A673 (cell line): ENCODE data around the gene UBFD1. TPM values are rescaled to one million over a fixed set of nuclear protein-coding genes. Genes with fewer than 3 reads are reported as not detected.

ENCODE experiments used
- BruUV-seq: library from RNA; stranded (reverse); fragments of 400-500 nt; replicated peaks from 2 replicates; lab custom pipeline; 2021; lab: Mats Ljungman, UMichigan
- CTCF ChIA-PET: fragments of 300-600 bp; sonication (Branson Sonifier 250); formaldehyde crosslinking; loops from one replicate; lab custom pipeline; 2022; ENCODE audit warnings: antibody characterized with exemption; lab: Charles Lee
- POLR2A ChIA-PET: fragments of 300-600 bp; sonication (Branson Sonifier 250); formaldehyde crosslinking; loops from one replicate; lab custom pipeline; 2022; ENCODE audit warnings: antibody characterized with exemption; ENCODE audit not compliant: low non-redundant PET; lab: Charles Lee
- DNase-seq: peaks from one replicate; pipeline ENCODE4 v3.0.0-alpha.2; 2015; ENCODE audit warnings: low spot score
- H3K27ac ChIP-seq: fragments of 200-600 bp; sonication (generic); 2 replicates; pipeline ENCODE4 v1.5.1; 2016; ENCODE audit warnings: mixed run types, low read depth, mild to moderate bottlenecking, mixed read lengths, antibody characterized with exemption, low read length; ENCODE audit not compliant: poor library complexity, severe bottlenecking
- H3K27me3 ChIP-seq: fragments of 200-600 bp; sonication (generic); replicated peaks from 2 replicates; pipeline ENCODE4 v1.6.1; 2017; ENCODE audit warnings: mixed run types, low read depth, mild to moderate bottlenecking, mixed read lengths, antibody characterized with exemption, low read length; ENCODE audit not compliant: insufficient read depth, poor library complexity
- H3K36me3 ChIP-seq: fragments of 200-600 bp; sonication (generic); 2 replicates; pipeline ENCODE4 v1.6.1; 2016; ENCODE audit warnings: mixed run types, mild to moderate bottlenecking, mixed read lengths, antibody characterized with exemption, low read length; ENCODE audit not compliant: insufficient read depth, poor library complexity, severe bottlenecking
- H3K4me1 ChIP-seq: fragments of 200-600 bp; sonication (generic); 2 replicates; pipeline ENCODE4 v1.6.1; 2017; ENCODE audit warnings: mixed run types, mild to moderate bottlenecking, mixed read lengths, antibody characterized with exemption, low read length; ENCODE audit not compliant: insufficient read depth, poor library complexity, severe bottlenecking
- H3K4me3 ChIP-seq: fragments of 200-600 bp; sonication (generic); 2 replicates; pipeline ENCODE4 v1.5.1; 2016; ENCODE audit warnings: low read depth, mixed run types, mild to moderate bottlenecking, mixed read lengths, low read length; ENCODE audit not compliant: poor library complexity, severe bottlenecking
- H3K9me3 ChIP-seq: fragments of 200-600 bp; sonication (generic); 2 replicates; pipeline ENCODE4 v1.6.1; 2016; ENCODE audit warnings: mixed run types, low read depth, mild to moderate bottlenecking, mixed read lengths, antibody characterized with exemption, low read length; ENCODE audit not compliant: poor library complexity, severe bottlenecking
- EZH2 ChIP-seq: fragments of 200-600 bp; sonication (generic); IDR thresholded peaks from 2 replicates; pipeline ENCODE4 v1.6.1; 2017; ENCODE audit warnings: borderline replicate concordance, low read depth, mild to moderate bottlenecking, mixed read lengths, antibody characterized with exemption, low read length; ENCODE audit not compliant: poor library complexity, severe bottlenecking
- intact Hi-C: fragments of 100-400 bp; cut with micrococcal nuclease; formaldehyde crosslinking; loops from one replicate; pipeline ENCODE4 v1.10.0; 2022; ENCODE audit not compliant: unreplicated experiment
- total RNA-seq: library from RNA; stranded (reverse); gene quantifications from 2 replicates; pipeline ENCODE4 v1.2.3, GENCODE V29; 2021
- TF ChIP-seq, protein P1 (sequence below): fragments of 300-800, 200-600 bp; sonication (generic); conservative IDR thresholded peaks from 2 replicates; pipeline ENCODE4 v1.5.1; 2017; ENCODE audit warnings: low read depth, mild to moderate bottlenecking, antibody characterized with exemption, low read length, moderate library complexity, mixed read lengths

UBFD1 gene
- total RNA-seq, 1 experiment from 2014 or later = 121 TPM

- Histone ChIP-seq H3K9me3 (no peaks in the 10 kb centered on the region), H3K27ac (no peak overlapping the region), H3K4me3 (no peak overlapping the region), H3K27me3 (no peaks in the 10 kb centered on the region), H3K36me3 (peaks cover 18% of the 10 kb centered on the region), H3K4me1 (peaks cover 8% of the 10 kb centered on the region)
- ChIA-PET POLR2A (interaction anchor here (0.5 to 0.8 kb wide), 3 partner anchors 40 to 124 kb away, joined by 3 to 6 read pairs (median 6); partner anchors contain the start of genes EARS2 and UBFD1), CTCF (interaction anchor here (0.6 kb wide), 2 partner anchors 87 to 400 kb away, joined by 3 to 5 read pairs; no protein-coding TSS in a partner anchor)
- intact Hi-C loops = no loop called here
- BruUV-seq = no TSS peak
- peak; percentile 70 for DNase-seq
- TF ChIP-seq EZH2 = no peak
- TF ChIP-seq, protein P1, sequence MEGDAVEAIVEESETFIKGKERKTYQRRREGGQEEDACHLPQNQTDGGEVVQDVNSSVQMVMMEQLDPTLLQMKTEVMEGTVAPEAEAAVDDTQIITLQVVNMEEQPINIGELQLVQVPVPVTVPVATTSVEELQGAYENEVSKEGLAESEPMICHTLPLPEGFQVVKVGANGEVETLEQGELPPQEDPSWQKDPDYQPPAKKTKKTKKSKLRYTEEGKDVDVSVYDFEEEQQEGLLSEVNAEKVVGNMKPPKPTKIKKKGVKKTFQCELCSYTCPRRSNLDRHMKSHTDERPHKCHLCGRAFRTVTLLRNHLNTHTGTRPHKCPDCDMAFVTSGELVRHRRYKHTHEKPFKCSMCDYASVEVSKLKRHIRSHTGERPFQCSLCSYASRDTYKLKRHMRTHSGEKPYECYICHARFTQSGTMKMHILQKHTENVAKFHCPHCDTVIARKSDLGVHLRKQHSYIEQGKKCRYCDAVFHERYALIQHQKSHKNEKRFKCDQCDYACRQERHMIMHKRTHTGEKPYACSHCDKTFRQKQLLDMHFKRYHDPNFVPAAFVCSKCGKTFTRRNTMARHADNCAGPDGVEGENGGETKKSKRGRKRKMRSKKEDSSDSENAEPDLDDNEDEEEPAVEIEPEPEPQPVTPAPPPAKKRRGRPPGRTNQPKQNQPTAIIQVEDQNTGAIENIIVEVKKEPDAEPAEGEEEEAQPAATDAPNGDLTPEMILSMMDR = peak; percentile 50
Measured at GRCh38 chr16:23597003-23597756, 39.7 kb downstream of the UBFD1 start.

DNA sequence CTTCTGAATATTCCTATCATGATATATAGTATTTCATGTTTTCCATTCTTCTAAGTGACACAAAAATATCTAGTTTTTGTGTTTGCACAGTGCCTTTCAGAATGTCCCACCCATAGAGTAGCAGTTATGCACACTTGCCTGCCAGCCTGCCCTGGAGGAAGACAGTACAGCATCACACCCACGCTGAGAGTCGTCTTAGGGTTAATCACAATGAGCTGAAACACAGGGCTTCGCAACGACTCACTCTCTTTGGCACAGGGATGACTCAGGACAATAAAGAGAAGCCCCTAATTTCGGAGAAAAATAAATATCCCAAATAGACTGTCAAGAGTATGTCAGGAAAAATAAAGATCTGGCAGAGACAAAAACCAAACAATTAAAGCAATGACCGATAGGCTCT lies 50.2 kb downstream of the UBFD1 start:
- CTCF ChIA-PET = no interaction called here
- BruUV-seq = no TSS peak
- Histone ChIP-seq H3K27ac (no peak overlapping the region), H3K9me3 (no peaks in the 10 kb centered on the region), H3K36me3 (peaks cover 17% of the 10 kb centered on the region), H3K4me1 (no peaks in the 10 kb centered on the region), H3K27me3 (no peaks in the 10 kb centered on the region), H3K4me3 (no peak overlapping the region)
- intact Hi-C loops = no loop called here
- TF ChIP-seq EZH2 = no peak
- TF ChIP-seq, protein P1 = no peak
- POLR2A ChIA-PET = no interaction called here
- DNase-seq = no peak

GRCh38 chr16:23608194-23608593 lies 50.7 kb downstream of the UBFD1 start:
- intact Hi-C loops = no loop called here
- Histone ChIP-seq H3K9me3 (no peaks in the 10 kb centered on the region), H3K36me3 (peaks cover 15% of the 10 kb centered on the region), H3K27ac (no peak overlapping the region), H3K27me3 (no peaks in the 10 kb centered on the region), H3K4me3 (no peak overlapping the region), H3K4me1 (no peaks in the 10 kb centered on the region)
- BruUV-seq = no TSS peak
- ChIA-PET CTCF (no interaction called here), POLR2A (no interaction called here)
- no peak for TF ChIP-seq EZH2
- TF ChIP-seq, protein P1 = no peak
- no peak for DNase-seq
